DMS114 treated with DMSO at 0.1 percent for 48 hours (cell line): ENCODE data around the gene SSU72.

Experiments used
- DNase-seq: peaks from one replicate; lab custom pipeline; 2025; ENCODE audit not compliant: unreplicated experiment; lab: John Stamatoyannopoulos, UW

Gene SSU72

DNA sequence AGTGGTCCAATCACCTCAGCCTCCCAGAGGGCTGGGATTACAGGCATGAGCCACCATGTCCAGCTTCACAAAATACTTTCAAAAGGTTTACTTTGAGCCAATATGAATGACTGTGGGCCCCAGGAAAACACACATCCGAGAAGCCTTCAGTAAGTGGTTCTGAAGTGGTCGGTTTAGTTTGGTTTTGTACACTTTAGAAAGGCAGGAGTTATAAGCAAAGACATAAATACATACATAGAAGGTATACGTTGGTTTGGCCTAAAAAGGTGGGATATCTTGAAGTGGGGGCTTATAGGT lies 37.4 kb upstream of the SSU72 start:
- DNase-seq: no peak

DNA sequence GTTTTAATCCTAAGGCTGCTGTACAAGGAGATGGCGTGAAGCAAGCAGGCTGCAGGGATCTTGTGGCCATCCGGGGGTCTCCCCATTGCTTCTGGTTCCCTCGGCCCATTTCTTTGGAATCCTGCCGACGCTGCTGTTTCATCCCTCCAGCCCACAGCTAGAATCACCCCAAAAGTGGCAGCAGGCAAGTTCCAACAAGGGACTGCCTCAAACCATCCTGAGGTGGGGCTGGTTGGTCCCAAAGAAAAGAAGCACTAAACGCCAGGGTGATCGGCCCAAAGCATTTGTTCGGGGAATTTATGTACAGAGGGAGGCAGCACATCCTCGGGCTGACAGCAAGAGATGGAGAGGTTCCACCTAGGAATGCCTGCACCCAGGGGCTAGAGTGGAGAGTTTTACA lies 36.1 kb upstream of the SSU72 start:
- DNase-seq: no peak

GRCh38 chr1:1609822-1610485 lies 35.3 kb upstream of the SSU72 start:
- DNase-seq: no peak

DNA sequence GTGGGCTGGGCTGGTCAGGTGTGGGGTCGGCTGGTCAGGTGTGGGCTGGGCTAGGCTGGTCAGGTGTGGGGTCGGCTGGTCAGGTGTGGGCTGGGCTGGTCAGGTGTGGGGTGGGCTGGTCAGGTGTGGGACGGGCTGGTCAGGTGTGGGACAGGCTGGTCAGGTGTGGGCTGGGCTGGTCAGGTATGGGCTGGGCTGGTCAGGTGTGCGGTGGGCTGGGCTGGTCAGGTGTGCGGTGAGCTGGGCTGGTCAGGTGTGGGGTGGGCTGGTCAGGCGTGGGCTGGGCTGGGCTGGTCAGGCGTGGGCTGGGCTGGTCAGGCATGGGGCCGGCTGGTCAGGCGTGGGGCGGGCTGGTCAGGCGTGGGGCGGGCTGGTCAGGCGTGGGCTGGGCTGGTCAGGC lies 31.6 kb upstream of the SSU72 start:
- DNase-seq: no peak

DNA sequence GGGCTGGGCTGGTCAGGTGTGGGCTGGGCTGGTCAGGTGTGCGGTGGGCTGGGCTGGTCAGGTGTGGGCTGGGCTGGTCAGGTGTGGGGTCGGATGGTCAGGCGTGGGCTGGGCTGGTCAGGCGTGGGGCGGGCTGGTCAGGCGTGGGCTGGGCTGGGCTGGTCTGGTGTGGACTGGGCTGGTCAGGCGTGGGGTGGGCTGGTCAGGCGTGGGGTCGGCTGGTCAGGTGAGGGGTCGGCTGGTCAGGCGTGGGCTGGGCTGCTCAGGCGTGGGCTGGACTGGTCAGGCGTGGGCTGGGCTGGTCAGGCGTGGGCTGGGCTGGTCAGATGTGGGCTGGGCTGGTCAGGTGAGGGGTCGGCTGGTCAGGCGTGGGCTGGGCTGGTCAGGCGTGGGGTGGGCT lies 31.1 kb upstream of the SSU72 start:
- no peak for DNase-seq

- no peak for DNase-seq
Observed at GRCh38 chr1:1605034-1605591, 30.4 kb upstream of the SSU72 start.

DNA sequence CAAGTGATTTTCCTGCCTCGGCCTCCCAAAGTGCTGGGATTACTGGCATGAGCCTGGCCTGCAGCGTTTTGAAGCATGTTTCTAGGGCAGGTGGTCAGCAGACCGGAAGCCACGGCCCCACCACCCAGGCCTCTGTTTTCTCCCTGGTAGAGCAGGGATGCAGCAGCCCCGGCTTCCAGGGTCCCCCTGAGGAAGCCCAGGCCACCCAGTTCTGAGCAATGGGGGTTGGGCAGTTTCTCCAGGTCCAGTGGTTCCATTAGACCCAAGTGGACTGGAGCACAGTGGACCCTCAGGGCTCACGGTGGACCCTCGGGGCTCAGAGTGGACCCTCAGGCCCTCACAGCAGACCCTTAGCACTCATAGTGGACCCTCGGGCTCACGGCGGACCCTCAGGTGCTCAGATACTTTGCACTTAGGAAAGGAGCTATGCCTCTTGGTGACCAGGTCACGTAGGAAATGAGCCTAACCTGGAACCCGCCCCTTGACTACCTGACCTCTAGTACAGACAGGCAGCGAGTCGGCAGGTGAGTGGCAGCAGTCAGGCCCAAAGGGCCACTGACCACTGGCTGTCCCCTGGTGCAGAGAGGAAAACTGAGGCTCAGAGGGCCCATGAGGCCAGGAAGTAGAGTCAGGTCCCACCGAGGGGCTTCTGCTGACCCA lies 29.8 kb upstream of the SSU72 start:
- no peak for DNase-seq

GRCh38 chr1:1603671-1604373 lies 29.2 kb upstream of the SSU72 start:
- DNase-seq: no peak

- no peak for DNase-seq
Observed at GRCh38 chr1:1602968-1603506, 28.4 kb upstream of the SSU72 start.

GRCh38 chr1:1602304-1602967 lies 27.8 kb upstream of the SSU72 start:
- no peak for DNase-seq

DNA sequence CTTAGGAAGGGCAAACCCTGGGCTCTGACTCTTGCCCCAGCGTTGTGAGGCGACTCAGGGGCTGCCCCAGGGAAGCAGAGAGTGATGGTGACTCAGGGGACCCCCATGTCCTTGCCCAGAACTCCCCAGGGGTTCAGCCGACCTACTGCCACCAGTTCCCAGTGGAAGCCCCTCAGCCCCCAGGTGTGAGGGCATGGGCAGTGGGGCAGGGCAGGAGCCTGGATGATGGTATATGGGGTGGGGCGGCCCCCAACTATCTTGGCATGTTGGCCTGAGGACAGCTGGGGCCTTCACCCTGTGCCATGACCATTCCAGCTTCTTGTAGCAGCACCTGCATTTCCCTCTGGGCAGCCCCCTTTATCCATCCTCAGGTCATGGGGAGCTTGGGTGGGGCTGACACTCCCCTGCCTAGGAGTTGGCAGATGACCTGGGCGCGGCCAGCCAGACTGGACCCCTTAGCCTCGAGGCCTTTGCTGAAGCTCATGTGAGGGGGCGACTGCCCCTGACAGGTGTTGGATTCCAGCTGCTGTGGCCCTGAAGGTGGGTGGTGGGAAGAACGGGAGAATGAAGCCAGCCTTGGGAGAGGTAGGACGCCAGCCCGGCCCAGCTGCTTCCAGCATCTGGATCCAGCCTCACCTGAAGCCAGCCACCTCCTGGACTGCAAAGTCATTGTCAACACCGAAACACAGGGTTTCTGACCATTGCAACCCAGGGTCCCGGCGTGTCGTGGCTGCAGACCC lies 27.1 kb upstream of the SSU72 start:
- DNase-seq: no peak

- DNase-seq: no peak
Observed at GRCh38 chr1:1600861-1601563, 26.3 kb upstream of the SSU72 start.

DNA sequence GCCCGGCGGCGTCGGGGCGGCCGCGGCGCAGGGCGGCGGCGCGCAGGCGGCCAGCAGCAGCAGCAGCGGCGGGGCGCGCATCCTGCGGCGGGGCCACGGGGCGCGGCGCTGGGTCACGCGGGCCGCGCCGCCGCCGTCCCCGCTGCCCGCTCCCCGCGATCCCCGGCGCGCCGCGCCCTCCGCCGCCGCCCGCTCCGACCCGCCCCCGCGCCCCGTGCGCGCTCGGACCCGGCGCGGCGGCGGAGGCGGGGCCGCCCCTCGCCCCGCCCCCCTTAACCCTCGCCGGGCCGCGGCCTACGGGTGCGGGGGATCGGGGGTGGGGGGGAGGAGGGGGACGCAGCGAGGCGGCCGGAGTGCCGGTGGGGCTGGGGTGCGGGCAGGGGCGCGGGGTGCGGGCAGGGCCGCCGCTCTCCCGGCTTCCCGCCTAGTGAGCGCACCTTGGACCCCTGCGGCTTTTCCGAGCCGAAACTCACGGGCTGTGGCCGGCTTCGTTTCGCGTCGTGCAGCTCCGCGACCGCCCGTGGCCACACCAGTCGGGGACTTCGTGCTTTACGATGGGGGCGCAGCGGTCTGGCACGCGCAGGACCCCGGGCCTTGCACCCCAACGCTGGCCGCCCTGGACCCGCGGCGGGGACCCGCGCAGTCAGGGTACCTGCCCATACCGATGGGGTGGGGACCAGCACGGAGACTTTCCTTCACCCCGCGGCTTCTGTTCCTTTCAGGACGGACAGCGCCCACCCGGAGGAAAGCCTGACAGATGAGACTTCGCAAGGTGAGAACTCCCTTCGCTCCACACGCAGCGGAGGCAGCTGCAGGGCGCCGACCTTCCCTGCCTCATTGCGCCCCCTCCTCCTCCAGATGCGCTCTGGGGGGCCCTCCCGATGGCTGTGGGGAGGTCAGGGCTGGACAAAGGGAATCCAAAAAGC lies 25.5 kb upstream of the SSU72 start, which contains the start of gene FNDC10:
Gene FNDC10, minus strand, starts transcription at position 201 of the 926 bp plus-strand sequence. Its CDS starts 120 bp downstream, at position 81.
- no peak for DNase-seq

- no peak for DNase-seq
Observed at GRCh38 chr1:1599030-1599934, 24.6 kb upstream of the SSU72 start.

DNA sequence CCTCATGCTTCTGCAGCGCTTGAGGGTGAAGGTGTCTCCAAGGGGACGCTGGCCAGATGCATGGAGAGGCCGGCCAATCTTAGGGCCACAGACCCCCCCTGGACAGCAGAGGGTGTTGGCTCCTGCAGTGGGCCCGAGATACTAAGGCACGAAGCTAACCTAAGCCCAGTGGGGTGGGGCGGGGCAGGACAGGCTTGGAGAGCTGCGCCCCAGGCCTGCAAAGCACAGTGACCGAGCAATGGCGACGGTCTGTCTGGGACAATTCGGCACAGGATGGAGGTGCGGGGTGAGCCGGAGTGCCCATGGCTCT lies 24.0 kb upstream of the SSU72 start:
- DNase-seq: no peak

GRCh38 chr1:1598051-1598719 lies 23.5 kb upstream of the SSU72 start:
- DNase-seq: no peak

- no peak for DNase-seq
Observed at GRCh38 chr1:1597275-1597930, 22.7 kb upstream of the SSU72 start.
